Germinal center (tissue), 1 donor: ENCODE data around the gene DDIT4.

Experiments
- DNase-seq: peaks from one replicate; pipeline ENCODE4 v3.0.0; 2012; ENCODE audit warnings: mixed read lengths, low spot score

The DDIT4 gene

GRCh38 chr10:72318418-72319262 lies 44.9 kb downstream of the DDIT4 start:
- no peak for DNase-seq

GRCh38 chr10:72319416-72320254 lies 45.9 kb downstream of the DDIT4 start:
- DNase-seq, result peak; percentile 89

GRCh38 chr10:72320676-72321247 lies 47.0 kb downstream of the DDIT4 start:
- DNase-seq, result peak; percentile 84

GRCh38 chr10:72321248-72322029 lies 47.7 kb downstream of the DDIT4 start:
- no peak for DNase-seq

- DNase-seq, result no peak
Measured at GRCh38 chr10:72322030-72322279, 48.2 kb downstream of the DDIT4 start.

- DNase-seq, result no peak
Measured at GRCh38 chr10:72322280-72323058, 48.7 kb downstream of the DDIT4 start.

- DNase-seq, result no peak
Measured at GRCh38 chr10:72323108-72323749, 49.5 kb downstream of the DDIT4 start.

- DNase-seq, result no peak
Measured at GRCh38 chr10:72323771-72324191, 50.1 kb downstream of the DDIT4 start.
